Measurements from ENCODE around the gene TBCB.

The TBCB gene

GRCh38 chr19:36086326-36086725 is 28.9 kb upstream of the TBCB start:
- TF ChIP-seq GABPA (IDR thresholded peaks at IDR 0.05; ENCODE audit: low read depth): no peak
- TF ChIP-seq, protein P1, sequence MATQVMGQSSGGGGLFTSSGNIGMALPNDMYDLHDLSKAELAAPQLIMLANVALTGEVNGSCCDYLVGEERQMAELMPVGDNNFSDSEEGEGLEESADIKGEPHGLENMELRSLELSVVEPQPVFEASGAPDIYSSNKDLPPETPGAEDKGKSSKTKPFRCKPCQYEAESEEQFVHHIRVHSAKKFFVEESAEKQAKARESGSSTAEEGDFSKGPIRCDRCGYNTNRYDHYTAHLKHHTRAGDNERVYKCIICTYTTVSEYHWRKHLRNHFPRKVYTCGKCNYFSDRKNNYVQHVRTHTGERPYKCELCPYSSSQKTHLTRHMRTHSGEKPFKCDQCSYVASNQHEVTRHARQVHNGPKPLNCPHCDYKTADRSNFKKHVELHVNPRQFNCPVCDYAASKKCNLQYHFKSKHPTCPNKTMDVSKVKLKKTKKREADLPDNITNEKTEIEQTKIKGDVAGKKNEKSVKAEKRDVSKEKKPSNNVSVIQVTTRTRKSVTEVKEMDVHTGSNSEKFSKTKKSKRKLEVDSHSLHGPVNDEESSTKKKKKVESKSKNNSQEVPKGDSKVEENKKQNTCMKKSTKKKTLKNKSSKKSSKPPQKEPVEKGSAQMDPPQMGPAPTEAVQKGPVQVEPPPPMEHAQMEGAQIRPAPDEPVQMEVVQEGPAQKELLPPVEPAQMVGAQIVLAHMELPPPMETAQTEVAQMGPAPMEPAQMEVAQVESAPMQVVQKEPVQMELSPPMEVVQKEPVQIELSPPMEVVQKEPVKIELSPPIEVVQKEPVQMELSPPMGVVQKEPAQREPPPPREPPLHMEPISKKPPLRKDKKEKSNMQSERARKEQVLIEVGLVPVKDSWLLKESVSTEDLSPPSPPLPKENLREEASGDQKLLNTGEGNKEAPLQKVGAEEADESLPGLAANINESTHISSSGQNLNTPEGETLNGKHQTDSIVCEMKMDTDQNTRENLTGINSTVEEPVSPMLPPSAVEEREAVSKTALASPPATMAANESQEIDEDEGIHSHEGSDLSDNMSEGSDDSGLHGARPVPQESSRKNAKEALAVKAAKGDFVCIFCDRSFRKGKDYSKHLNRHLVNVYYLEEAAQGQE (IDR thresholded peaks at IDR 0.05; ENCODE audit: insufficient replicate concordance, low read depth): no peak
- TF ChIP-seq CTCF (IDR thresholded peaks at IDR 0.05; ENCODE audit: insufficient read depth, low read length): no peak
- TF ChIP-seq SPI1 (IDR thresholded peaks at IDR 0.05; ENCODE audit: borderline replicate concordance, low read depth): no peak
- no peak for TF ChIP-seq POLR2AphosphoS5 (IDR thresholded peaks at IDR 0.05; ENCODE audit: low read depth)
- H3K27me3 ChIP-seq (ENCODE audit: insufficient read depth, poor library complexity, severe bottlenecking): no peaks in the 10 kb centered on the region
- no peak overlapping the region for H3K27ac ChIP-seq (replicated peaks)
- no peak overlapping the region for H3K4me3 ChIP-seq (replicated peaks; ENCODE audit: insufficient read depth, low read length)
- no peak for DNase-seq (ENCODE audit: low read depth in 1 of 2, low spot score in 1 of 2)

DNA sequence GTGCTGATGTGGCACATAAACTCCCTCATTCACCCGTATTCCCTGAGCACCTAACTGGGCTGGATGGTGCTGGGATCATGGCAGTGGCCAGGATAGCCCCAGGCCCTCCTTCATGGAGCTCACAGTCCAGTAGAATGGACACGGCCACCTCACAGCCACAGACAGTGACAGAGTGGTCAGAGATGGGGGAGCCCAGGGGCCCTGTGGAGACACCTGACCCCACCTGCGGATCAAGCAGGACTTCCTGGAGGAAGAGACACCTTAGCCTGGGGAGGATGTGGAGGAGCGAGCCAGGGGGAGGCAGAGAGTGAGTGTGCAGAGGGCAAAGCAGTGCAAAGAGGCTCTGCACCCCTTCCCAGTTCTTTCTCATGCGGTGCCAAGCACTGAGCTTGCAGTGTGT is 25.4 kb upstream of the TBCB start:
- H3K27me3 ChIP-seq (ENCODE audit: insufficient read depth, poor library complexity, severe bottlenecking): no peaks in the 10 kb centered on the region
- H3K4me3 ChIP-seq (replicated peaks; ENCODE audit: insufficient read depth, low read length): no peak overlapping the region
- no peak for TF ChIP-seq CTCF (IDR thresholded peaks at IDR 0.05; ENCODE audit: insufficient read depth, low read length)
- no peak for TF ChIP-seq GABPA (IDR thresholded peaks at IDR 0.05; ENCODE audit: low read depth)
- TF ChIP-seq POLR2AphosphoS5 (IDR thresholded peaks at IDR 0.05; ENCODE audit: low read depth): no peak
- TF ChIP-seq SPI1 (IDR thresholded peaks at IDR 0.05; ENCODE audit: borderline replicate concordance, low read depth): no peak
- TF ChIP-seq, protein P1 (IDR thresholded peaks at IDR 0.05; ENCODE audit: insufficient replicate concordance, low read depth): no peak
- no peak for DNase-seq (ENCODE audit: low read depth in 1 of 2, low spot score in 1 of 2)
- no peak overlapping the region for H3K27ac ChIP-seq (replicated peaks)

DNA sequence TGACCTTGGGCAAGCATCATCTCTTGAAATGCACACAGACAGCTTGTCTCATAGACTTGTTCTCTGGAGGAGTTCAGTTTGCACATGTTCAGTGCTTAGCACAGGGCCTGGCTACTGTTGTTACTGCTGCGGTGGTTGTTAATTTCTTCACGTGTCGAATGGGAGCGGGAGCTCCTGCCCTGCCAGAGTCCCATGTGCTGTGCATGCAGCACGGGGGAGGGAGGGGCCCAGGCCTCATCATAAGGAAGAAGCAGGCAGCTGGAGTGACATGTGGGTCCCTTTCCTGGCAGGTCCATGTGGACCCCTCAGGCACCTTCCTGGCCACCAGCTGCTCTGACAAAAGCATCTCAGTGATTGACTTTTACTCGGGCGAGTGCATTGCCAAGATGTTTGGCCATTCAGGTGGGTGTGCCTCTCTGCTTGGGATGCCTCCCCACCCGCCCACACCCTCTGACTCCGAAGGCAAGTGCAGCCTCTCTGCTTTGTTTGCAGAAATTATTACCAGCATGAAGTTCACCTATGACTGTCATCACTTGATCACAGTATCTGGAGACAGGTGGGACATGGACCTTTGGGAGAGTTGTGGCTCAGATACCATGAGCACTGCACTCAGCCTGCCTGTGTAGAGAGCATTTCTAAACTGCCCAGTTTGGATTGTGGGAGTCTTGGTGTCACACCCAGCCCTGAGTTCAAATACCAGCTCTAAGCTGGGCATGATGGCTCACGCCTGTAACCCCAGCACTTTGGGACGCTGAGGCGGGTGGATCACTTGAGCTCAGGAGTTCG is 24.2 kb upstream of the TBCB start:
- TF ChIP-seq CTCF (IDR thresholded peaks at IDR 0.05; ENCODE audit: insufficient read depth, low read length) (no peak), SPI1 (IDR thresholded peaks at IDR 0.05; ENCODE audit: borderline replicate concordance, low read depth) (no peak), POLR2AphosphoS5 (IDR thresholded peaks at IDR 0.05; ENCODE audit: low read depth) (no peak), GABPA (IDR thresholded peaks at IDR 0.05; ENCODE audit: low read depth) (no peak)
- TF ChIP-seq, protein P1 (IDR thresholded peaks at IDR 0.05; ENCODE audit: insufficient replicate concordance, low read depth): no peak
- no peak for DNase-seq (ENCODE audit: low read depth in 1 of 2, low spot score in 1 of 2)
- Histone ChIP-seq H3K4me3 (replicated peaks; ENCODE audit: insufficient read depth, low read length) (no peak overlapping the region), H3K27ac (replicated peaks) (no peak overlapping the region), H3K27me3 (ENCODE audit: insufficient read depth, poor library complexity, severe bottlenecking) (no peaks in the 10 kb centered on the region)
